Activated naive CD8-positive, alpha-beta T cell treated with anti-CD3 and anti-CD28 coated beads, Interleukin-2, amount 10 ng/mL, durations not matched to agents 7 days and 5 days (primary cell): Measurements from ENCODE around the gene LIME1. TPM values are rescaled to one million over a fixed set of nuclear protein-coding genes. Genes with fewer than 3 reads are reported as not detected.
A peak's percentile ranks its signal among the peaks of the same experiment; 100 is the strongest.

ENCODE experiments used
- ATAC-seq: fragments of 150-1000 bp; cut with Tn5 transposase; one replicate; pipeline ENCODE4 v1.10.0; 2021; ENCODE audit warnings: low read depth, moderate library complexity
- POLR2A ChIA-PET: fragments of 350-600 bp; sonication (Branson Sonifier 250); formaldehyde crosslinking; loops from one replicate; lab custom pipeline; 2021; ENCODE audit warnings: antibody characterized with exemption; lab: Charles Lee
- DNase-seq: peaks from one replicate; pipeline ENCODE4 v3.0.0; 2021
- H3K27ac Mint-ChIP-seq: one replicate; pipeline ENCODE4 v1.8.0; 2022; ENCODE audit warnings: mild to moderate bottlenecking, mixed read lengths
- H3K27me3 Mint-ChIP-seq: one replicate; pipeline ENCODE4 v1.8.0; 2022; ENCODE audit warnings: mild to moderate bottlenecking, moderate library complexity, mixed read lengths
- H3K36me3 Mint-ChIP-seq: one replicate; pipeline ENCODE4 v1.8.0; 2021; ENCODE audit warnings: mild to moderate bottlenecking, mixed read lengths
- H3K4me1 Mint-ChIP-seq: one replicate; pipeline ENCODE4 v1.8.0; 2021; ENCODE audit warnings: mixed read lengths
- H3K4me3 Mint-ChIP-seq: one replicate; pipeline ENCODE4 v1.8.0; 2022; ENCODE audit warnings: mild to moderate bottlenecking, moderate library complexity, mixed read lengths
- H3K9me3 Mint-ChIP-seq: one replicate; pipeline ENCODE4 v1.8.0; 2021; ENCODE audit warnings: mixed read lengths
- total RNA-seq, 2 experiments: library from RNA; stranded (reverse); gene quantifications; one replicate each; pipeline ENCODE4 v1.2.3, GENCODE V29; 2021

Gene LIME1
- total RNA-seq, 2 experiments from 2014 or later: 144 to 159 TPM

DNA sequence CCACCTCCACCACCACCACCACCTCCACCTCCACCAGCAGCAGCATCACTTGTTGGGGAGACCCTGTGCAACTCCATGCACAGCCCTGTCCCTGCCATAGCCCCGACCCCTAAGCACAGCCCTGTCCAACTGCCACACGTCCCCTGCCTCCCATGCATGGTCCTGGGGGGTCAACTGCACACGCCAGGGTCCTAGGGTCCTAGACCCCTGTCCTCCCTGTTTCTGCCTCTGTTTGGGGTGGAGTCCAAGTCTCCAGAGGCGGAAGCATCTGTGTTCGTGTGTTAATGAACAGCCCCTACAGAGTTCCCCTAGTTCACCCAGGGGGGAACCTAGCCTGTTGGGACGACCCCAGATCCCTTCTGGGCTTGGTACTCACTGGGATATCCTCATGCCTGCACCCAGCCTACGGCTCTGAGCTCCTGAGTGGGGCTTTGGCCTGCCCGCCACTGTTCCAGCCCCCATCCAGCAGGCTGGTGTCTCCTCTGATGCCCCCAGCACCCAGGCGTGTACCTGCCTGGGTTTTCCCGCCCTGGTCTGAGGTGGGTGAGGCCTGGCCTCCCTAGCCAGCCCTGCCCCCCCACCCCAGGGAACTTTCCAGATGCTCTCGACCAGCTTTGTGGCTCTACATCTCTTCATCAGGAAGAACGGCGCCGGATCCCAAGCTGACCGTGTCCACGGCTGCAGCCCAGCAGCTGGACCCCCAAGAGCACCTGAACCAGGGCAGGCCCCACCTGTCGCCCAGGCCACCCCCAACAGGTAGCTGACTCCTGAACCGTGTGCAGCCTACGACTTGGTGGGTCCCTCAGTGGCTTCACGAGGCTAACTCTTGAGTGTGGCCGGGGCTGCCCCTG lies 42.5 kb upstream of the LIME1 start:
- Mint-ChIP-seq H3K36me3 (peaks cover 7% of the 10 kb centered on the region), H3K4me1 (peaks cover 5% of the 10 kb centered on the region), H3K27ac (peak overlapping the region; percentile 89), H3K27me3 (no peaks in the 10 kb centered on the region), H3K9me3 (no peaks in the 10 kb centered on the region), H3K4me3 (peak overlapping the region; percentile 32)
- no peak for DNase-seq
- POLR2A ChIA-PET: no interaction called here
- no peak for ATAC-seq

DNA sequence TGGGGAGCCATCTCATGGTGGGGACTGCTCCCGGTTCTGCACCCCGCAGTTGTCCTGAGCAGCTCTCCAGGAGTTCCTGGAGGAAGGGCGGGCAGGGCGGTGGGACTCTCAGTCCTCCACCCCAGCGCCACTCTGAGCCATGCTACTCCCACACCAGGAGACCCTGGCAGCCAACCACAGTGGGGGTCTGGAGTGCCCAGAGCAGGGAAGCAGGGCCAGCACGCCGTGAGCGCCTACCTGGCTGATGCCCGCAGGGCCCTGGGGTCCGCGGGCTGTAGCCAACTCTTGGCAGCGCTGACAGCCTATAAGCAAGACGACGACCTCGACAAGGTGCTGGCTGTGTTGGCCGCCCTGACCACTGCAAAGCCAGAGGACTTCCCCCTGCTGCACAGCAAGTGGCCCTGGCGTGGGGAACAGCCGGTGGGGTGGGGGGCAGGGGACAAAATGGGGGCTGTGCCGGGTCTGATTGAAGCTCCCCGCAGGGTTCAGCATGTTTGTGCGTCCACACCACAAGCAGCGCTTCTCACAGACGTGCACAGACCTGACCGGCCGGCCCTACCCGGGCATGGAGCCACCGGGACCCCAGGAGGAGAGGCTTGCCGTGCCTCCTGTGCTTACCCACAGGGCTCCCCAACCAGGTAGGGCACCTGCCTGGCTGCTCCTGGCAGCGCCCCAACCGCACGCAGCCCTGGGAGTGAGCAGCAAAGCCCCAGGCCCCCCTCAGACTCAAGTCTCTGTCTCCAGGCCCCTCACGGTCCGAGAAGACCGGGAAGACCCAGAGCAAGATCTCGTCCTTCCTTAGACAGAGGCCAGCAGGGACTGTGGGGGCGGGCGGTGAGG lies 41.7 kb upstream of the LIME1 start:
- peaks cover 5% of the 10 kb centered on the region for H3K4me1 Mint-ChIP-seq
- no peak overlapping the region for H3K4me3 Mint-ChIP-seq
- DNase-seq (no peak), ATAC-seq (no peak)
- POLR2A ChIA-PET: interaction anchor here (0.9 kb wide), 1 partner anchor 42 kb away, joined by 3 read pairs; the partner anchor contains the start of gene LIME1
- no peaks in the 10 kb centered on the region for H3K9me3 Mint-ChIP-seq
- H3K36me3 Mint-ChIP-seq: peaks cover 7% of the 10 kb centered on the region
- no peaks in the 10 kb centered on the region for H3K27me3 Mint-ChIP-seq
- H3K27ac Mint-ChIP-seq: no peak overlapping the region

DNA sequence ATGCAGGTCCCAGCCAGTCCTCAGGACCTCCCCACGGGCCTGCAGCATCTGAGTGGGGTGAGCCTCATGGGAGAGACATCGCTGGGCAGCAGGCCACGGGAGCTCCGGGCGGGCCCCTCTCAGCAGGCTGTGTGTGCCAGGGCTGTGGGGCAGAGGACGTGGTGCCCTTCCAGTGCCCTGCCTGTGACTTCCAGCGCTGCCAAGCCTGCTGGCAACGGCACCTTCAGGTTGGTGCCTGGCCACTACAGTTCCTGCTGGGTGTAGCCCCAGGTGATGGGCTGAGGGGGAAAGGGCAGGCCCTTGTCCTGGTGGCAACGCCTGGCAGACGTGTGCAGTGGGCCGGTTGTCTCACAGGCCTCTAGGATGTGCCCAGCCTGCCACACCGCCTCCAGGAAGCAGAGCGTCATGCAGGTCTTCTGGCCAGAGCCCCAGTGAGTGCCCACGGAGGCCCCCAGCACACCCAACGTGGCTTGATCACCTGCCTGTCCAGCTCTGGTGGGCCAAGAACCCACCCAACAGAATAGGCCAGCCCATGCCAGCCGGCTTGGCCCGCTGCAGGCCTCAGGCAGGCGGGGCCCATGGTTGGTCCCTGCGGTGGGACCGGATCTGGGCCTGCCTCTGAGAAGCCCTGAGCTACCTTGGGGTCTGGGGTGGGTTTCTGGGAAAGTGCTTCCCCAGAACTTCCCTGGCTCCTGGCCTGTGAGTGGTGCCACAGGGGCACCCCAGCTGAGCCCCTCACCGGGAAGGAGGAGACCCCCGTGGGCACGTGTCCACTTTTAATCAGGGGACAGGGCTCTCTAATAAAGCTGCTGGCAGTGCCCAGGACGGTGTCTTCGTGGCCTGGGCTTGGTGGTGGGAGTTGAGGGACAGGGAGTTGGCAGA lies 40.8 kb upstream of the LIME1 start:
- POLR2A ChIA-PET: interaction anchor here (0.9 to 2.6 kb wide), 3 partner anchors 12 to 41 kb away, joined by 3 to 16 read pairs (median 4); partner anchors contain the start of genes ARFRP1, LIME1, RTEL1 and ZGPAT
- H3K9me3 Mint-ChIP-seq: no peaks in the 10 kb centered on the region
- DNase-seq (no peak), ATAC-seq (no peak)
- peaks cover 7% of the 10 kb centered on the region for H3K36me3 Mint-ChIP-seq
- H3K27ac Mint-ChIP-seq: peak overlapping the region; percentile 58
- no peak overlapping the region for H3K4me3 Mint-ChIP-seq
- peaks cover 5% of the 10 kb centered on the region for H3K4me1 Mint-ChIP-seq
- H3K27me3 Mint-ChIP-seq: no peaks in the 10 kb centered on the region

DNA sequence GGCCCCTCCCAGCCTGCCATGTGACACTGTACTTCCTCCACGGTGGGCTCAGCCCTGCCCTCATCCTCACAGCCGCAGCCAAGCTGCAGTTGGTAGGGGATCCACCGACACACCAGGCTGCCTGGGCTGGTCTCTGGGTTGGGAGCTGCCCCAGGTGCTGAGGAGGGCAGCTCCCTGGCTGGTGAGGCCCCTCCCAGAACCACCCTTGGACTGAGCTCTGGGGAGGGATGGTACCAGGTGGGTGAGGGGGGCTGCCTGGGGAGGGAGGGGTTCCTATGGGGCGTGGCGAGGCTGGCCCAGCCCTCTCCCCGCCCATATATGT lies 40.2 kb upstream of the LIME1 start:
- Mint-ChIP-seq H3K9me3 (no peaks in the 10 kb centered on the region), H3K27me3 (no peaks in the 10 kb centered on the region), H3K36me3 (peaks cover 7% of the 10 kb centered on the region), H3K27ac (peak overlapping the region; percentile 58), H3K4me3 (no peak overlapping the region), H3K4me1 (peaks cover 5% of the 10 kb centered on the region)
- peak; percentile 70 for ATAC-seq
- POLR2A ChIA-PET: interaction anchor here (0.9 to 2.6 kb wide), 4 partner anchors 11 to 69 kb away, joined by 3 to 16 read pairs (median 4); partner anchors contain the start of genes ARFRP1, GMEB2, LIME1 and RTEL1
- no peak for DNase-seq

DNA sequence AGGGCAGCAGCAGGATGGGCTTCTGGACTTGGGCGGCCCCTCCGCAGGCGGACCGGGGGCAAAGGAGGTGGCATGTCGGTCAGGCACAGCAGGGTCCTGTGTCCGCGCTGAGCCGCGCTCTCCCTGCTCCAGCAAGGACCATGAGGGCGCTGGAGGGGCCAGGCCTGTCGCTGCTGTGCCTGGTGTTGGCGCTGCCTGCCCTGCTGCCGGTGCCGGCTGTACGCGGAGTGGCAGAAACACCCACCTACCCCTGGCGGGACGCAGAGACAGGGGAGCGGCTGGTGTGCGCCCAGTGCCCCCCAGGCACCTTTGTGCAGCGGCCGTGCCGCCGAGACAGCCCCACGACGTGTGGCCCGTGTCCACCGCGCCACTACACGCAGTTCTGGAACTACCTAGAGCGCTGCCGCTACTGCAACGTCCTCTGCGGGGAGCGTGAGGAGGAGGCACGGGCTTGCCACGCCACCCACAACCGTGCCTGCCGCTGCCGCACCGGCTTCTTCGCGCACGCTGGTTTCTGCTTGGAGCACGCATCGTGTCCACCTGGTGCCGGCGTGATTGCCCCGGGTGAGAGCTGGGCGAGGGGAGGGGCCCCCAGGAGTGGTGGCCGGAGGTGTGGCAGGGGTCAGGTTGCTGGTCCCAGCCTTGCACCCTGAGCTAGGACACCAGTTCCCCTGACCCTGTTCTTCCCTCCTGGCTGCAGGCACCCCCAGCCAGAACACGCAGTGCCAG lies 39.7 kb upstream of the LIME1 start, which contains the start of gene TNFRSF6B:
Gene TNFRSF6B (plus strand): TSS at position 25 of the 729 bp plus-strand sequence. CDS start 116 bp downstream, at position 141.
- Mint-ChIP-seq H3K4me3 (no peak within 1 kb of the TSS), H3K27ac (peak within 1 kb of the TSS; percentile 58), H3K36me3 (peaks cover 5% of the 10 kb centered on the region), H3K9me3 (no peaks in the 10 kb centered on the region), H3K27me3 (no peaks in the 10 kb centered on the region), H3K4me1 (peaks cover 5% of the 10 kb centered on the region)
- ATAC-seq (peak; percentile 6), DNase-seq (no peak)
- POLR2A ChIA-PET: interaction anchor here (0.8 to 2.6 kb wide), 4 partner anchors 11 to 159 kb away, joined by 3 to 16 read pairs (median 4); partner anchors contain the start of genes ARFRP1, GMEB2, RTEL1 and ZGPAT

DNA sequence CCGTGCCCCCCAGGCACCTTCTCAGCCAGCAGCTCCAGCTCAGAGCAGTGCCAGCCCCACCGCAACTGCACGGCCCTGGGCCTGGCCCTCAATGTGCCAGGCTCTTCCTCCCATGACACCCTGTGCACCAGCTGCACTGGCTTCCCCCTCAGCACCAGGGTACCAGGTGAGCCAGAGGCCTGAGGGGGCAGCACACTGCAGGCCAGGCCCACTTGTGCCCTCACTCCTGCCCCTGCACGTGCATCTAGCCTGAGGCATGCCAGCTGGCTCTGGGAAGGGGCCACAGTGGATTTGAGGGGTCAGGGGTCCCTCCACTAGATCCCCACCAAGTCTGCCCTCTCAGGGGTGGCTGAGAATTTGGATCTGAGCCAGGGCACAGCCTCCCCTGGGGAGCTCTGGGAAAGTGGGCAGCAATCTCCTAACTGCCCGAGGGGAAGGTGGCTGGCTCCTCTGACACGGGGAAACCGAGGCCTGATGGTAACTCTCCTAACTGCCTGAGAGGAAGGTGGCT lies 39.1 kb upstream of the LIME1 start:
- H3K36me3 Mint-ChIP-seq: peaks cover 5% of the 10 kb centered on the region
- H3K27ac Mint-ChIP-seq: no peak overlapping the region
- no peak for ATAC-seq
- no peaks in the 10 kb centered on the region for H3K9me3 Mint-ChIP-seq
- H3K4me3 Mint-ChIP-seq: no peak overlapping the region
- H3K27me3 Mint-ChIP-seq: no peaks in the 10 kb centered on the region
- no peak for DNase-seq
- POLR2A ChIA-PET: interaction anchor here (0.8 to 2.6 kb wide), 2 partner anchors 10 to 159 kb away, joined by 3 to 16 read pairs; partner anchors contain the start of genes ARFRP1 and ZGPAT
- H3K4me1 Mint-ChIP-seq: peaks cover 5% of the 10 kb centered on the region

DNA sequence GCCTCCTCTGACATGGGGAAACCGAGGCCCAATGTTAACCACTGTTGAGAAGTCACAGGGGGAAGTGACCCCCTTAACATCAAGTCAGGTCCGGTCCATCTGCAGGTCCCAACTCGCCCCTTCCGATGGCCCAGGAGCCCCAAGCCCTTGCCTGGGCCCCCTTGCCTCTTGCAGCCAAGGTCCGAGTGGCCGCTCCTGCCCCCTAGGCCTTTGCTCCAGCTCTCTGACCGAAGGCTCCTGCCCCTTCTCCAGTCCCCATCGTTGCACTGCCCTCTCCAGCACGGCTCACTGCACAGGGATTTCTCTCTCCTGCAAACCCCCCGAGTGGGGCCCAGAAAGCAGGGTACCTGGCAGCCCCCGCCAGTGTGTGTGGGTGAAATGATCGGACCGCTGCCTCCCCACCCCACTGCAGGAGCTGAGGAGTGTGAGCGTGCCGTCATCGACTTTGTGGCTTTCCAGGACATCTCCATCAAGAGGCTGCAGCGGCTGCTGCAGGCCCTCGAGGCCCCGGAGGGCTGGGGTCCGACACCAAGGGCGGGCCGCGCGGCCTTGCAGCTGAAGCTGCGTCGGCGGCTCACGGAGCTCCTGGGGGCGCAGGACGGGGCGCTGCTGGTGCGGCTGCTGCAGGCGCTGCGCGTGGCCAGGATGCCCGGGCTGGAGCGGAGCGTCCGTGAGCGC lies 38.5 kb upstream of the LIME1 start:
- Mint-ChIP-seq H3K27ac (no peak overlapping the region), H3K36me3 (peaks cover 5% of the 10 kb centered on the region), H3K9me3 (no peaks in the 10 kb centered on the region), H3K4me1 (peaks cover 5% of the 10 kb centered on the region), H3K27me3 (no peaks in the 10 kb centered on the region), H3K4me3 (no peak overlapping the region)
- POLR2A ChIA-PET: interaction anchor here (0.8 to 2.6 kb wide), 2 partner anchors 9 to 160 kb away, joined by 3 to 16 read pairs; partner anchors contain the start of genes ARFRP1 and ZGPAT
- DNase-seq (no peak), ATAC-seq (no peak)

DNA sequence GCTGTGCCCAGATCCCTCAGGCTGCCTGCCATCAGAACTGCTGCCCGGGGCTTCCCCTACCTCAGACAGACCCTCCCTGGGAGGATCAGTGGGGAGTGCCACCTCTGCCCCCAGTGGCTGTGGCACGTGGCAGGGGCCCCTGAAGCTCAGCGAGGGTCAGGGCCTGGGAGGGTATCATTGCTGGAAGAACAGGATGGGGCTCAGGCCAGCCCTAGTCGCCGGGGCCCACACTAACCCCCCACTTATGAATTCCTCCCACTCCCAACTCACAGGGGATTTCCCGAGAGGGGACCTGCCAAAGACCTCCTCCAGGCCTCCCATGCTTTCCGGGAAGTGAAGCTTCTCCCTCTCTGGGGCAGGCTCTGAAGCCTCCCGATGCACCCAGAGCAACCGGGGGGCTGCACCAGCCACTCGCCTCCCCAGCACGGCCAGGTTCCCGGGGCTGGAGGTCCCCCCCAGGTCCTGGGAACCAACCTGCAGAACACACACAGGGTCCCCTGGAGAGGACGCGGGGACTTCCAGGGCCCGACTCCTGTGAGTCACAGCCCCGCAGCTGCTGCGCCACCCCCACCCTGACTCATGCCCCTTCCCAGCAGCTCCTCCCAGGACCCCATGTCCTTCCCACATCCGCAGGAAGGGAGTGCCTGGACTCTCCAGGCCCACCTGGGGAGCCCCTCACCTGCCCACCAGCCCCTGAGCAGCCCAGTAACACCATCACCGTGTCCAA lies 37.6 kb upstream of the LIME1 start:
- H3K9me3 Mint-ChIP-seq: no peaks in the 10 kb centered on the region
- ATAC-seq (no peak), DNase-seq (peak; percentile 32)
- POLR2A ChIA-PET: no interaction called here
- H3K4me1 Mint-ChIP-seq: peaks cover 3% of the 10 kb centered on the region
- peaks cover 2% of the 10 kb centered on the region for H3K36me3 Mint-ChIP-seq
- no peak overlapping the region for H3K4me3 Mint-ChIP-seq
- no peak overlapping the region for H3K27ac Mint-ChIP-seq
- H3K27me3 Mint-ChIP-seq: no peaks in the 10 kb centered on the region

DNA sequence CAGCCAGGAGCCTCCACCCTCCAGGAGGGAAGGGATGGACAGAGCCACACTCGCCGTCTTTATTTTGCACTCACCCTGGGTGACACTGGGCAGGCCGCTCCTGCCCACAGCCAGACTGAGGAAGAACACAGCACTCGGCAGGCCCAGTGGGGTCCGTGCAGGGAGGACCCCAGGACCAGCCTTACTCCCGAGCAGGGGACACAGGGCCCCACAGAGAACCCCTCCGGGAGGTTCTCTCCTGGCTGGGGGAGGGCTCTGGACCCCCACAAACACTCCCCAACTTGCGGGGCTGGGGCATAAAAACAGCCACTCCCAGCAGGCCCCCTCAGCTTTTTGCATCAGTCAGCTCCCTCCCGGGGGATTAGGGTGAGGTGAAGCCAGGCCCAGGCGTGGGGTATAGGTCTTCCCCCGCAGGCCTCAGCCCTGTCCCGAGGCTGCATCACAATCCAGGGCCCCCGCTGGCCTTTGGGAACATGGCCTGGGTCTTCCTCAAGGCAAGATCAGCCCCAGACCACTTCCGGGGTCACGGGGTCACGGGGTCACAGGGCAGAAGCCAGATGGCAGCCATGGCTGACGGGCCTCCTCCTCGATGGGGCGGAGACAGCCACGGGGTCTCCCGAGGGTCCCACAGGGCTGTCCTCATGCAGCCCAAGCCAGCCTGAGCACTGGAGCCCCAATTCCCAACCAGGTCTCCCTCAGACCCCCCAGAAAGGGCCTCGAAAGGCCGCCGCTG lies 36.8 kb upstream of the LIME1 start:
- H3K4me1 Mint-ChIP-seq: peaks cover 3% of the 10 kb centered on the region

DNA sequence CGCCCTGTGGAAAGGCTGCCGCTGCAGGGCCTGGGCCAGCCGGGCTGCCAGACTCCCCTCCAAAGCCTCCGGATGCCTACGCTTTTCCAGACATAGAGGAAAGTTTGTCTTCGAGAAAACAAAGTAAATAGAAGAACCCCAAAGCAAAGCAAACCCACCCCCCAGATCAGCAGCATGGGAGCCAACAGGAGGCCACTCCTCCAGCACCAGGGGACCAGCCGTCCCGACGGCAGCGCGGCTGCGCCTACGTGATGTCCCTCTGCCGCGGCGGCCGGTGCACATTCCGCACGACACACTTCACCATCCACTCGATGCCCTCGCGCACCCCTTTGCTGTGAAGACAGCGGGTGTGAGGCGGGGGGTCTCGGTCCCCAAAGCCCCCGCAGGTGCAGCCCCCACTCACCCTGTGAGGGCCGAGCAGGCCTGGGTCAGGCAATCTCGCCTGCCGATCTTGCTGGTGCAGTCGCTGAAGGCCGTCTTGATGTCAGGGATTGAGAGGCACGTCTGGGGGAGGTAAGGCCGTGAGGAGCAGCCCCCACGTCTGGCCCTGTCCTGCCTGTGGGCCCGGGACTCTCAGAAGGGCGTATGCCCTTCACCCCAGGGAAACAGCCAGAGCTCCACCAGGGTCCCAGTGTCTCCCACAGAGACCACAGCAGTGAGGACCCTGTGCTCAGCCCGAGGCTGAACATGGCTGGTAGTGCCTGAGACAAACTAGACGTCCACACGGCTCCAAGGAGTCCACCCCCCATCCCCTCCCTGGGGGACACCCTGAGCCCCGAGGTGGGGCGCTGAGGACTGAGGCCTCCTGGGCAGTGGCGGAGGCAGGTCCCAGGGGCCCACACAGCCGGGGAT lies 36.0 kb upstream of the LIME1 start:
- Mint-ChIP-seq H3K9me3 (no peaks in the 10 kb centered on the region), H3K27me3 (no peaks in the 10 kb centered on the region), H3K4me3 (no peak overlapping the region), H3K36me3 (peaks cover 5% of the 10 kb centered on the region), H3K4me1 (peaks cover 4% of the 10 kb centered on the region), H3K27ac (no peak overlapping the region)
- DNase-seq (peak; percentile 32), ATAC-seq (no peak)
- POLR2A ChIA-PET: no interaction called here

More for the DNA sequence above, 36.8 kb upstream of the LIME1 start:
- H3K36me3 Mint-ChIP-seq: peaks cover 2% of the 10 kb centered on the region
- DNase-seq (peak; percentile 30), ATAC-seq (no peak)
- H3K4me3 Mint-ChIP-seq: no peak overlapping the region
- POLR2A ChIA-PET: no interaction called here
- no peak overlapping the region for H3K27ac Mint-ChIP-seq
- no peaks in the 10 kb centered on the region for H3K27me3 Mint-ChIP-seq
- no peaks in the 10 kb centered on the region for H3K9me3 Mint-ChIP-seq
